Coronary artery (tissue), 2 donors: Measurements from ENCODE around the gene TTC7B.

ENCODE experiments used
- DNase-seq: peaks from one replicate; pipeline ENCODE4 v3.0.0-alpha.2; 2017; ENCODE audit warnings: low spot score
- H3K27ac ChIP-seq, 2 donors: fragments of 200-600 bp; sonication (generic); one replicate each; pipeline ENCODE4 v1.5.1; 2016 to 2019
- H3K4me3 ChIP-seq: fragments of 200-600 bp; sonication (generic); 2 replicates; pipeline ENCODE4 v1.5.1; 2016; ENCODE audit warnings: mild to moderate bottlenecking, moderate library complexity
- CTCF ChIP-seq: fragments of 200-600 bp; sonication (generic); IDR thresholded peaks from one replicate; pipeline ENCODE4 v1.5.1; 2019; ENCODE audit warnings: antibody characterized with exemption

TTC7B gene

GRCh38 chr14:90721619-90722305 lies 94.5 kb downstream of the TTC7B start:
- Histone ChIP-seq H3K4me3 (no peak overlapping the region), H3K27ac (no peak overlapping the region)
- TF ChIP-seq CTCF: no peak
- no peak for DNase-seq

- Histone ChIP-seq H3K27ac (no peak overlapping the region), H3K4me3 (no peak overlapping the region)
- no peak for DNase-seq
- TF ChIP-seq CTCF: no peak
Observed at GRCh38 chr14:90720832-90721231, 95.4 kb downstream of the TTC7B start.

GRCh38 chr14:90720336-90720735 lies 95.9 kb downstream of the TTC7B start:
- Histone ChIP-seq H3K4me3 (no peak overlapping the region), H3K27ac (no peak overlapping the region)
- no peak for TF ChIP-seq CTCF
- no peak for DNase-seq

GRCh38 chr14:90717916-90718315 lies 98.3 kb downstream of the TTC7B start:
- TF ChIP-seq CTCF: no peak
- Histone ChIP-seq H3K4me3 (no peak overlapping the region), H3K27ac (no peak overlapping the region)
- no peak for DNase-seq

GRCh38 chr14:90715993-90716392 lies 100.2 kb downstream of the TTC7B start:
- no peak for DNase-seq

GRCh38 chr14:90715495-90715894 lies 100.7 kb downstream of the TTC7B start:
- H3K27ac ChIP-seq: no peak overlapping the region
- no peak for TF ChIP-seq CTCF
- no peak overlapping the region for H3K4me3 ChIP-seq
- DNase-seq: no peak

More at GRCh38 chr14:90715993-90716392, 100.2 kb downstream of the TTC7B start:
- TF ChIP-seq CTCF: no peak
- Histone ChIP-seq H3K27ac (no peak overlapping the region), H3K4me3 (no peak overlapping the region)

- no peak for DNase-seq
- Histone ChIP-seq H3K4me3 (no peak overlapping the region), H3K27ac (no peak overlapping the region)
- no peak for TF ChIP-seq CTCF
Observed at GRCh38 chr14:90714811-90715210, 101.4 kb downstream of the TTC7B start.
